GM12865 (cell line): ENCODE measurements around the gene IGF2.
"Not testable (repeated sequence)": the region's sequence is repeated elsewhere in the genome, so short reads cannot be mapped to it uniquely, and the experiment has no call there.

Experiments used
- DNase-seq: peaks from one replicate; pipeline ENCODE4 v3.0.0; 2010; ENCODE audit warnings: low read depth
- H3K4me3 ChIP-seq: 2 replicates; pipeline ENCODE4 v1.5.1; 2011; ENCODE audit warnings: mild to moderate bottlenecking, low read depth, low read length, control low read depth
- TF ChIP-seq, protein P1 (sequence below): IDR thresholded peaks from 2 replicates; pipeline ENCODE4 v1.5.1; 2011; ENCODE audit warnings: low read length, control low read depth, low read depth, inconsistent platforms; ENCODE audit not compliant: insufficient read depth; ENCODE audit errors: missing control alignments

Gene IGF2

DNA sequence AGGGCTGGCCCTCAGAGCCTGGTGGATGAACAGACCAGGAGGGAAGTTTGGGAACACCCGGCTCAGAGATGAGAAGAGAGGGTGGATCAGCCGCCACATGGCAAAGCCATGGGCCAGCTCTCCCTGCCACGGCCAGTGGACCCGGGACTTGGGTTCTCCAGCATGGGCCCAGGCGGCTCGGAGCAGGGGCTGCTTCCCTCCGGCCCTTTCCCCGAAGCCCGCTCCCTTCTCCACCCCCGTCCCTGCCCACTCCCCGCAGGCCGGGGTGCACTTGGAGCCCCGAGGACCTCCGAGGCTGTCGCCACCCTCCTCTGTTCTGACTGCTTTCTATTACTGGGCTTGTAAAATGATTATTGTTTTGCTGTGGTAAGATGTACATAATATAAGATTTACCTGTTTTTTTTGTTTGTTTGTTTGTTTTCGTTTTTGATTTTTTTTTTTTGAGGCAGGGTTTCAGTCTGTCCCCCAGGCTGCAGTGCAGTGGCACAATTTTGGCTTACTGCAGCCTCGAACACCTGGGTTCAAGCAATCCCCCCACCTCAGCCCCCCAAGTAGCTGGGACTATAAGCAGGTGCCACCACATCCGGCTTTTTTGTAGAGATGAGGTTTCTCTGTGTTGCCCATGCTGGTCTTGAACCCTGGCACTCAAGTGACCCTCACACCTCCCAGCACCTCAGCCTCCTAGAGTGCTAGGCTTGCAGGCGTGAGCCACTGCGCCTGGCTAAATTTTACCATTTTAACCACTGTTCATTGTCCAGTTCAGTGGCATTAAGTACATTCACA is 43.7 kb upstream of the IGF2 start:
- TF ChIP-seq, protein P1, sequence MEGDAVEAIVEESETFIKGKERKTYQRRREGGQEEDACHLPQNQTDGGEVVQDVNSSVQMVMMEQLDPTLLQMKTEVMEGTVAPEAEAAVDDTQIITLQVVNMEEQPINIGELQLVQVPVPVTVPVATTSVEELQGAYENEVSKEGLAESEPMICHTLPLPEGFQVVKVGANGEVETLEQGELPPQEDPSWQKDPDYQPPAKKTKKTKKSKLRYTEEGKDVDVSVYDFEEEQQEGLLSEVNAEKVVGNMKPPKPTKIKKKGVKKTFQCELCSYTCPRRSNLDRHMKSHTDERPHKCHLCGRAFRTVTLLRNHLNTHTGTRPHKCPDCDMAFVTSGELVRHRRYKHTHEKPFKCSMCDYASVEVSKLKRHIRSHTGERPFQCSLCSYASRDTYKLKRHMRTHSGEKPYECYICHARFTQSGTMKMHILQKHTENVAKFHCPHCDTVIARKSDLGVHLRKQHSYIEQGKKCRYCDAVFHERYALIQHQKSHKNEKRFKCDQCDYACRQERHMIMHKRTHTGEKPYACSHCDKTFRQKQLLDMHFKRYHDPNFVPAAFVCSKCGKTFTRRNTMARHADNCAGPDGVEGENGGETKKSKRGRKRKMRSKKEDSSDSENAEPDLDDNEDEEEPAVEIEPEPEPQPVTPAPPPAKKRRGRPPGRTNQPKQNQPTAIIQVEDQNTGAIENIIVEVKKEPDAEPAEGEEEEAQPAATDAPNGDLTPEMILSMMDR, result no peak

DNA sequence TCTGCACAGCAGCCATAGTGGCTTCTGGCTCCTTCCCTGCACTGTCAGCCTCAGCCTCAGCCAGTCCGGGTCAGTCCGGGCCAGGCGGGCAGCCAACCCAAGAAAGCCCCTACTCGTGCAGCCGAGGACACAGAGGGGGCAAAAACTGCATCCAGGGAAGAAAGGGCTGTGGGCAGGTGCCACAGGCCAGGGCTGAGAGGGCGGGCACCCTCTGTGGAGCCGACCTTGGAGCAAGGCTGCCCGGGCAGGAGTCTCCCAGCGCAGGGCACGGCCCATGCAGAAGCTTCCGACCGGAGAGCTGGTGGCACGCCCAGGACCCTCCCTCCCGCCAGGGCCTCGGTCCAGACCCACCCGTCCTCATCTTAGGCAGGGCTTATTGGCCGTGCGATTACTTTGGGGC is 42.9 kb upstream of the IGF2 start:
- TF ChIP-seq, protein P1, result no peak
- no peak overlapping the region for H3K4me3 ChIP-seq
- DNase-seq, result no peak

More for the DNA sequence above, 43.7 kb upstream of the IGF2 start:
- DNase-seq, result no peak
- H3K4me3 ChIP-seq, result no peak overlapping the region

DNA sequence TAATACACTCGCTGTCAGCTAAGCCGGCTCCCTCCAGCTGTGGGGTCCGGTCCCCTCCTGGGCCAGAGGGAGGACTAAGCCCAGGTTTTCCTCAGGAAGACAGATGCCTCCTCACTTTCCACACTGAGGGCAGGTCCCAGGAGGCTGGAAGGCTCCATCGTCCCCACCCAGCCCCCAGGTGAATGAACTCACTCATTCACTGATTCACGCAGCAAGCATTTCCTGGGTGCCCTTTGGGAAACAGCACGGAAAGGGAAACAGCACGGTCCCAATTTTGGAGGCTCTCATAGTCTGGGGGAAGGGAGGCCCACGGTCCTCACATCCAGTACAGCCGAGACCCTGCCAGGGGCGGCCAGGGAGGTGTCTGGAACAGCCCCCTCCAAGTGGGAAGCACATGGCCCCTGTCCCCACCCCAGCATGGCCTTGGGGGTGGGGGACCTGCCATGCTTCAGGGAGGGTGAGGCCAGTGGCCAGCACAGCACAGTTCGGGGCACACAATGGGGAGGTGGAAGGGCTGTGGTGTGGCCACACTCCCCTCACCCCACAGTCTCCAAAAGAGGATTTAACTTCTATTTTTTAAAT is 41.7 kb upstream of the IGF2 start:
- H3K4me3 ChIP-seq, result no peak overlapping the region
- TF ChIP-seq, protein P1, result no peak
- DNase-seq, result no peak

DNA sequence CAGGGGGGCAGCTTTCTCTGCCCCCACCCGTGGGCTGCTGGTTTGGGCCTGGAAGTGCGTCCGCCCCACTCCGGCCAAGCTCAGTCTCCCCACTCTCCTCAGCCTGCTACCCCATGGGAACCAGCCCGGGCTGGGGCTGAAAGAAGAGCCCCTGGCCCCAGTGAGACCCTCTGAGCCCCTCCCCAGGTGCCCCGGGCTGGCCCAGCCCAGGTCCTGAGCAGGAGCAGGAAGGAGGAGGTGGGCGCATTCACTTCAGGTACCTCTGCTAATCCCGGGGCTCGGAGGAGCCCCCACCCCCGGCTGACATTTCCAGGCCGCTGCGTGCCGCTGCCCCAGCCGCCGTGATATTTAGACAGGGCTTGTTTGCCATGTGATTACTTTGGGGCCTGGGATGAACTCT is 41.2 kb upstream of the IGF2 start:
- TF ChIP-seq, protein P1, result no peak
- DNase-seq, result no peak
- H3K4me3 ChIP-seq, result no peak overlapping the region

DNA sequence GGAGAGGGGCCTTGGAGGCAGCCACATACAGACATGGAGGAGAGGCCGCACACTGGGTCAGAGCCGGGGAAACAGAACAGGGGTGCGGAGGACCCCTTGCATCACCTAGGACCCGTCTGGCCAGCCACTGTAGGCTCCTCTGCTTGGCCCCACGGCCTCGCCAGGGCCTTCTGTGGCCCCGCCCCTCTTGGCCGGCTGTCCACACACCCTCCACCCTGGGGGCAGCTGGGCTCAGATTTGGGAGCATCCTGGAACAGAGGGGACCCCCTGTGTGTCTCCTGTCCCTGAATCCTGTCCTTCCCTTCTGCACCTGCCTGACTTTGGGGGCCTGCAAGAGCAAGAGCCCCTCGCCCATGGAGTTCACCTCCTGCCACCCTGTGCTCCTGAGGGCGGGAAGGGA is 40.3 kb upstream of the IGF2 start:
- H3K4me3 ChIP-seq, result no peak overlapping the region
- DNase-seq, result no peak
- TF ChIP-seq, protein P1, result no peak

DNA sequence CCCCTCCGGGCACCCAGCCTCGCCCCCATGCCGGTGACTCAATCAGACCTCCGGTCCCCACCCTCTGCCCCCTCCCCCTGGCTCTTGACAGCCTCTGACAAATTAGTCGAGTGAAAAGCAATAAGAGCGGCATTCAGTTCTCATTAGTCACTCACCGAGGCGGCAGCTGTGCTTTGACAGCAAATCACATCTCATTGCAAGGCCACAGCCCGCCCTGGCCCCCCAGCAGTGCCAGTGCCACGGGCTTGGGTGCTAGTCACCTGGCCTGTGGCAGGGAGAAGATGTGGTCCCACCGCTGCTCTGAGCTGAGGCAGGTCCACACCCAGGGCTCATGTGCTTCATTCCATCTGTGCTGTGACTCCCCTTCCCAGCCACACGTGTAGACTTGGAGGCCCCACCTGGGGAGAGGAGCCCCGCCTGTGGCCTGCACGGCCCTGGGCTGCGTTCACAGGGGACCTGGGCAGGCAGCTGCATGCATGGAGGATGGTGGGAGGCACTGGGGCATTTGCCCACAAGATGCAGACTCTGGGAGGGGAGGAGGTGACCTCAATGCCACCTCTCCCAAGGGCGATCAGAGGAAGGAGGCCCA is 39.8 kb upstream of the IGF2 start:
- H3K4me3 ChIP-seq, result no peak overlapping the region
- TF ChIP-seq, protein P1, result no peak
- no peak for DNase-seq

DNA sequence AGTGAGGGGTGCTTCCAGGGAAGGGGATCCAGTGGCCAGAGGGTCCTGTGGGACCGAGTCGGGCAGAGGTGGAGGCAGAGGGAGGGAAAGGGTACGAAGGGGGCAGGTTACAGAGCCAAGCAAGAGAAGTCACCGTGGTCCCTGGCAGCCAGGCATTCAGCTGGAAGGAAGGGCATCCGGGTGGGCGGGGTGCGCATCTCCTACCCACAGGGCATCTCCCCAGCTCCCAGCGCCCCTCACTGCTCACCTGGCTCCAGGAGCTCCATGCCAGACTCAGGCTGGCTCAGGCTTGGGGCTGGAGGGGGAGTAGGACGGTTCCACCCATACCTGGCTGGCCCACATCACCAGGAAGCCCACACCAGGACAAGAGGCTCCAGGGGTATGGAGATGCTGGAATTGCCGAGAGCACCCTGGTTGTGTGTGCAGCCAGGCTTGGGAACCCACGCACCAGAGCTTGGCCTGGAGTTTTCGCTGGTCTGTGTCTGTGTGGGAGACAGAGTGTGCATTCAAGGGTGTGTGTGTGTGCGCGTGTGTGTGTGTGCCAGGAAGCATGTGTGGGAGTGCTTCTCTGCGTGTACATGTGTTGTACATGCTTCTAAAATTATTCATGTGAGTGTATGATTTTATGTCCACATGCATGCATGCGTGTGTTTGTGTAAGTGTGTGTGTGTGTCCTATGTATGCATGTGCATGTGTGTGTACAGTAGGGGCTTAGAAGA is 39.0 kb upstream of the IGF2 start:
- H3K4me3 ChIP-seq, DNase-seq: not testable (repeated sequence)
